Spleen (tissue), 11 donors: ENCODE measurements around the gene PRCP. TPM values are rescaled to one million over a fixed set of nuclear protein-coding genes. Genes with fewer than 3 reads are reported as not detected.

Experiments
- DNase-seq: peaks from one replicate; pipeline ENCODE4 v3.0.0-alpha.2; 2020
- H3K27ac ChIP-seq, 8 donors: fragments of 200-600 bp; sonication (generic) in 7 of 8; 1 replicate in 4 of 8; 2 replicates in 4 of 8; pipeline versions ENCODE4 v1.5.0 to v1.8.0; 2016 to 2021; ENCODE audit warnings: inconsistent platforms in 4 of 8, mild to moderate bottlenecking in 4 of 8, moderate library complexity in 1 of 8
- H3K27me3 ChIP-seq, 7 donors: fragments of 200-600 bp; sonication (generic) in 6 of 7; replicated peaks in 1 of 7; 1 replicate in 4 of 7; 2 replicates in 3 of 7; pipeline versions ENCODE4 v1.5.0 to v1.8.0; 2016 to 2021; ENCODE audit warnings: inconsistent platforms in 3 of 7, mild to moderate bottlenecking in 1 of 7
- H3K36me3 ChIP-seq, 6 donors: fragments of 200-600 bp; sonication (generic) in 5 of 6; 1 replicate in 4 of 6; 2 replicates in 2 of 6; pipeline versions ENCODE4 v1.5.0 to v1.8.0; 2016 to 2021; ENCODE audit warnings: inconsistent platforms in 2 of 6
- H3K4me1 ChIP-seq, 6 donors: fragments of 200-600 bp; sonication (generic) in 5 of 6; 1 replicate in 3 of 6; 2 replicates in 3 of 6; pipeline versions ENCODE4 v1.5.0 to v1.8.0; 2016 to 2021; ENCODE audit warnings: inconsistent platforms in 3 of 6
- H3K4me3 ChIP-seq, 8 donors: fragments of 200-600 bp; sonication (generic) in 7 of 8; 1 replicate in 4 of 8; 2 replicates in 4 of 8; pipeline versions ENCODE4 v1.5.0 to v1.8.0; 2016 to 2021; ENCODE audit warnings: inconsistent platforms in 4 of 8, mild to moderate bottlenecking in 4 of 8, moderate library complexity in 2 of 8
- H3K9me3 ChIP-seq, 8 donors: fragments of 200-600 bp; sonication (generic) in 7 of 8; 1 replicate in 4 of 8; 2 replicates in 4 of 8; pipeline versions ENCODE4 v1.5.0 to v1.8.0; 2016 to 2021; ENCODE audit warnings: inconsistent platforms in 4 of 8
- POLR2A ChIP-seq, 3 donors: fragments of 450-650 bp; IDR thresholded peaks; one replicate each; pipeline ENCODE4 v1.5.1; 2017; ENCODE audit warnings: antibody characterized with exemption in 3 of 3, mild to moderate bottlenecking in 1 of 3
- POLR2AphosphoS5 ChIP-seq, 3 donors: sonication (generic); formaldehyde crosslinking; IDR thresholded peaks; one replicate each; pipeline ENCODE4 v1.5.1; 2017; ENCODE audit warnings: antibody characterized with exemption in 3 of 3
- WGBS, 5 donors: extraction: QIAGEN DNeasy Blood & Tissue Kit in 3 of 5; methylation state at CpG; one replicate each; pipeline versions ENCODE4 v1.1.5 to v1.1.7; 2013 to 2018; 5-methylcytosine and 5-hydroxymethylcytosine counted together
- intact Hi-C: fragments of 100-400 bp; cut with DNase I; formaldehyde crosslinking; loops from one replicate; pipeline ENCODE4 v1.15.0; 2023; ENCODE audit warnings: low total_unique reads
- polyA plus RNA-seq, 3 donors: library from polyadenylated mRNA; stranded (reverse); fragments of 200-250 nt; gene quantifications; one replicate each; pipeline ENCODE4 v1.2.1, GENCODE V29; 2013
- total RNA-seq, 7 donors: library from RNA; depleted of rRNA in 3 of 7; stranded (reverse); fragments of >200 nt in 3 of 7; fragmentation: NEBNext Ultra II Directional in 4 of 7; extraction: Animal tissue kit (Norgen Biotek cat#: 25700) in 4 of 7; gene quantifications; one replicate each; pipeline versions ENCODE4 v1.1.0 to v1.2.1, GENCODE V29; 2016 to 2021
- TF ChIP-seq, protein P1 (sequence below), 11 experiments: fragments of 200-600 bp in 7 of 11; fragments of 450-650 bp in 4 of 11; sonication (generic) in 4 of 11; IDR thresholded peaks in 8 of 11; conservative IDR thresholded peaks in 3 of 11; 1 replicate in 7 of 11; 2 replicates in 4 of 11; pipeline versions ENCODE4 v1.4.0 to v1.8.0; 2016 to 2021; ENCODE audit warnings: antibody characterized with exemption in 11 of 11, inconsistent platforms in 4 of 11, mild to moderate bottlenecking in 1 of 11
- donor health status: healthy with polysubstance abuse.
- donor health status: DM: no; HTN: no; CAD: no; lungs with moderate emphysema.
- donor health status: DM: no; HTN: no; CAD: no.
- donor health status: Bipolar disorder and iron deficiency.
- donor health status: healthy.
- donor health status: DM: no; HTN: no; CAD: no.
- donor health status: DM: yes; HTN: yes; CAD: no.

The PRCP gene
- total and polyA plus RNA-seq, 10 donors, result 22.2 to 85.7 (median 65.7) TPM

DNA sequence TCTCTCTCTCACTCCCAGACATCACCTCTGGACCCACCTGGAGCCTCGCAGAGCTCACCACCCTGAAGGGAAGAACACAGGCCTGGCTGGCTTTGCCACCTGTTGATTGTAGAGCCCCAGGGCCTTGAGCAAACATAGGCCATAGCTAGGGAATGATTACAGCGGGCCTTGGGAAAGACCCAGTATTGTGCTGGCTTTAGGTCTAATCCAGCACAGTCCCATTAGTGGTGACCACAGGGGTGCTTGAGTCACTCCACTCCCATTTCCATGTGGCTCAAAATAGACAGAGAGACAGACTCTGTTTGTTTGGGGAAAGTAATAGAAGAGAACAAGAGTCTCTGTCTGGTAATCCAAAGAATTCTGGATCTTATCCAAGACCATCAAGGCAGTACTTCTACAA is 123.9 kb downstream of the PRCP start:
- no peak for DNase-seq
- Histone ChIP-seq H3K4me3 (no peak overlapping the region), H3K9me3 (peaks cover 0 to 36% (median 26%) of the 10 kb centered on the region in 8 donors), H3K27ac (no peak overlapping the region), H3K4me1 (no peaks in the 10 kb centered on the region), H3K36me3 (no peaks in the 10 kb centered on the region), H3K27me3 (no peaks in the 10 kb centered on the region)
- intact Hi-C loops, result no loop called here
- WGBS, 5 donors, result 92 to 100% (median 95%) methylated on average over 2 of the region's 2 CpGs
- TF ChIP-seq, protein P1, sequence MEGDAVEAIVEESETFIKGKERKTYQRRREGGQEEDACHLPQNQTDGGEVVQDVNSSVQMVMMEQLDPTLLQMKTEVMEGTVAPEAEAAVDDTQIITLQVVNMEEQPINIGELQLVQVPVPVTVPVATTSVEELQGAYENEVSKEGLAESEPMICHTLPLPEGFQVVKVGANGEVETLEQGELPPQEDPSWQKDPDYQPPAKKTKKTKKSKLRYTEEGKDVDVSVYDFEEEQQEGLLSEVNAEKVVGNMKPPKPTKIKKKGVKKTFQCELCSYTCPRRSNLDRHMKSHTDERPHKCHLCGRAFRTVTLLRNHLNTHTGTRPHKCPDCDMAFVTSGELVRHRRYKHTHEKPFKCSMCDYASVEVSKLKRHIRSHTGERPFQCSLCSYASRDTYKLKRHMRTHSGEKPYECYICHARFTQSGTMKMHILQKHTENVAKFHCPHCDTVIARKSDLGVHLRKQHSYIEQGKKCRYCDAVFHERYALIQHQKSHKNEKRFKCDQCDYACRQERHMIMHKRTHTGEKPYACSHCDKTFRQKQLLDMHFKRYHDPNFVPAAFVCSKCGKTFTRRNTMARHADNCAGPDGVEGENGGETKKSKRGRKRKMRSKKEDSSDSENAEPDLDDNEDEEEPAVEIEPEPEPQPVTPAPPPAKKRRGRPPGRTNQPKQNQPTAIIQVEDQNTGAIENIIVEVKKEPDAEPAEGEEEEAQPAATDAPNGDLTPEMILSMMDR (IDR thresholded peaks at IDR 0.05 in 8 of 11, conservative IDR thresholded peaks at IDR 0.05 in 3 of 11), result no peak
- TF ChIP-seq POLR2AphosphoS5 (IDR thresholded peaks at IDR 0.05), result no peak
- no peak for TF ChIP-seq POLR2A (IDR thresholded peaks at IDR 0.05)

DNA sequence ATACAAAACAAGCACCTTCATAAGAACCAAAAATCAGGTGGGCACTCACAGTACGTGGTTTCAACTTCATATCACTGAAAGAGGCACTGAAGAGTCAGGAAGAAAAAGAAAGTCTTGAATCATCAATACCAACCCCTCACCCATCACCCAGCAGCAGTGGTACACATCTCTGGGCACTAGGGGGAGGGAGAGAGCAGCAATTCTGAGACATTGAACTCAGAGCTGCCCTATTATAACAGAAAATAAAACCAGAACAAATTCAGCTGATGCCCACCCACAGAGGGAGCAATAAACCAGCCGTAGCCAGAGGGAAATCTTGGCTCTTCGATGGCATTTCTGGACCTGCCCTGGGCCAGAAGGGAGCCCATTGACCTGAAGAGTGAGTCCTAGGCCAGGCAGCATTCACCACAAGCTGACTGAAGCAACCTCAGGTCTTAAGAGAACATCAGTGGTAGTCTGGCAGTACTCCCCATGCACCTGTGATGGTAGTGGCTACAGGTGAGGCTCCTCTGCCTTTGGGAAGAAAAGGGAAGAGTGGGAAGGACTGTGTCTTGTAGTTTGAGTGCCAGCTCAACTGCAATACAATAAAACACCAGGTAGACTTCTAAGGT is 124.4 kb downstream of the PRCP start:
- H3K9me3 ChIP-seq, result peaks cover 0 to 36% (median 26%) of the 10 kb centered on the region in 8 donors
- no peak overlapping the region for H3K4me3 ChIP-seq
- no peak overlapping the region for H3K27ac ChIP-seq
- WGBS, 5 donors, result 32 to 50% (median 44%) methylated on average over 3 of the region's 3 CpGs
- TF ChIP-seq, protein P1 (IDR thresholded peaks at IDR 0.05 in 8 of 11, conservative IDR thresholded peaks at IDR 0.05 in 3 of 11), result peak in 7 of 11 experiments; percentile 31 to 53 (median 45)
- TF ChIP-seq POLR2AphosphoS5 (IDR thresholded peaks at IDR 0.05) (no peak), POLR2A (IDR thresholded peaks at IDR 0.05) (no peak)
- H3K36me3 ChIP-seq, result no peaks in the 10 kb centered on the region
- intact Hi-C loops, result no loop called here
- no peaks in the 10 kb centered on the region for H3K4me1 ChIP-seq
- H3K27me3 ChIP-seq, result no peaks in the 10 kb centered on the region
- DNase-seq, result no peak

DNA sequence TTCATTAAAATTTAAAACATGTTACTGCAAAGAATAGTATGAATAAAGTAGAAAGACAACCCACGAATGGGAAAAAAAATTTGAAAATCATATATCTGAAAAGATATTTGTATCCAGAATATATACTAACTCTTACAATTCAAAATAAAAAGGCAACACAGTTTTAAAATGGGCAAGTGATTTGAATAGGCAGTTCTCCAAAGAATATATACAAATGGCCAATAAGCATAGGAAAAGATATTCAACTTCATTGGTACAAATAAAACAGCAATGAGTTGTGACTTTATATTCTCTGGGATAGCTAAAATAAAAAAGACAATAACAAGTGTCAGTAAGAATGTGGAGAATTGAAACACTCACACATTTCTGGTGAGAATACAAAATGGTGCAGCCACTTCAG is 125.0 kb downstream of the PRCP start:
- 75 to 88% (median 79%) methylated on average over 1 of the region's 1 CpG for WGBS, 5 donors
- peaks cover 0 to 36% (median 26%) of the 10 kb centered on the region in 8 donors for H3K9me3 ChIP-seq
- H3K36me3 ChIP-seq, result no peaks in the 10 kb centered on the region
- intact Hi-C loops, result no loop called here
- no peaks in the 10 kb centered on the region for H3K4me1 ChIP-seq
- no peak overlapping the region for H3K27ac ChIP-seq
- H3K4me3 ChIP-seq, result no peak overlapping the region
- no peak for TF ChIP-seq POLR2AphosphoS5 (IDR thresholded peaks at IDR 0.05)
- TF ChIP-seq, protein P1 (IDR thresholded peaks at IDR 0.05 in 8 of 11, conservative IDR thresholded peaks at IDR 0.05 in 3 of 11), result no peak
- no peak for TF ChIP-seq POLR2A (IDR thresholded peaks at IDR 0.05)
- DNase-seq, result no peak
- H3K27me3 ChIP-seq, result no peaks in the 10 kb centered on the region

Other genes starting within 250 kb of the PRCP start
- under 1 TPM in 2 of 7 donors, not detected in 5; 0.07 to 0.09 TPM for gene FAM181B, start 166.6 kb downstream of the PRCP start, total RNA-seq
- under 1 TPM; 0.09 to 0.22 (median 0.20) TPM for gene FAM181B, start 166.6 kb downstream of the PRCP start, polyA plus RNA-seq
- 10 to 100 TPM in 3 of 7 donors, 1 to 10 TPM in 4; 3.9 to 11.1 (median 8.2) TPM for gene DDIAS, start 1.3 kb upstream of the PRCP start, total RNA-seq
- 1 to 10 TPM; 1.5 to 4.1 (median 1.7) TPM for gene DDIAS, start 1.3 kb upstream of the PRCP start, polyA plus RNA-seq
- 10 to 100 TPM; 15.5 to 42.8 (median 36.2) TPM for gene RAB30, start 171.5 kb upstream of the PRCP start, total RNA-seq
- gene RAB30, start 171.5 kb upstream of the PRCP start, polyA plus RNA-seq, result 1 to 10 TPM; 3.8 to 7.4 (median 4.4) TPM